ENCODE measurements around the gene MAPT. TPM values are rescaled to one million over a fixed set of nuclear protein-coding genes. Genes with fewer than 3 reads are reported as not detected.

MAPT gene
- total RNA-seq, 1 experiment from 2014 or later, result 8.3 TPM

GRCh38 chr17:45948498-45948880 lies 54.1 kb downstream of the MAPT start:
- no peaks in the 10 kb centered on the region for H3K9me3 ChIP-seq (ENCODE audit: low read depth, low read length, poor library complexity, severe bottlenecking)
- H3K27me3 ChIP-seq (replicated peaks; ENCODE audit: insufficient read depth, low read depth, low read length, poor library complexity), result no peaks in the 10 kb centered on the region
- H3K36me3 ChIP-seq (ENCODE audit: insufficient read depth, low read length, poor library complexity, severe bottlenecking), result no peaks in the 10 kb centered on the region
- DNase-seq (ENCODE audit: low spot score), result no peak
- H3K4me1 ChIP-seq (ENCODE audit: insufficient read depth, low read length, poor library complexity, severe bottlenecking), result peaks cover 5% of the 10 kb centered on the region
- POLR2A ChIA-PET (ENCODE audit: low non-redundant PET), result no interaction called here
- no TSS peak for BruUV-seq (replicated peaks)
- H3K27ac ChIP-seq (ENCODE audit: low read depth, low read length, poor library complexity, severe bottlenecking), result peak overlapping the region; percentile 57
- TF ChIP-seq CTCF (conservative IDR thresholded peaks at IDR 0.05; ENCODE audit: low read depth, low read length) (no peak), EZH2 (IDR thresholded peaks at IDR 0.05; ENCODE audit: borderline replicate concordance, low read depth, low read length, poor library complexity, severe bottlenecking) (no peak)
- no peak overlapping the region for H3K4me3 ChIP-seq (ENCODE audit: low read depth, low read length, poor library complexity, severe bottlenecking)
- intact Hi-C loops (cut with micrococcal nuclease; ENCODE audit: unreplicated experiment), result loop anchor here (5.0 kb wide), 1 partner anchor 51 kb away; no protein-coding TSS in a partner anchor
- CTCF ChIA-PET, result interaction anchor here (1.1 kb wide), 1 partner anchor 54 kb away, joined by 4 read pairs; the partner anchor contains the start of gene MAPT

GRCh38 chr17:45948881-45949624 lies 54.7 kb downstream of the MAPT start:
- peak overlapping the region; percentile 57 for H3K27ac ChIP-seq (ENCODE audit: low read depth, low read length, poor library complexity, severe bottlenecking)
- BruUV-seq (replicated peaks), result no TSS peak
- intact Hi-C loops (cut with micrococcal nuclease; ENCODE audit: unreplicated experiment), result loop anchor here (5.0 kb wide), 1 partner anchor 52 kb away; no protein-coding TSS in a partner anchor
- peaks cover 5% of the 10 kb centered on the region for H3K4me1 ChIP-seq (ENCODE audit: insufficient read depth, low read length, poor library complexity, severe bottlenecking)
- TF ChIP-seq EZH2 (IDR thresholded peaks at IDR 0.05; ENCODE audit: borderline replicate concordance, low read depth, low read length, poor library complexity, severe bottlenecking) (no peak), CTCF (conservative IDR thresholded peaks at IDR 0.05; ENCODE audit: low read depth, low read length) (peak; percentile 60)
- no peak overlapping the region for H3K4me3 ChIP-seq (ENCODE audit: low read depth, low read length, poor library complexity, severe bottlenecking)
- H3K27me3 ChIP-seq (replicated peaks; ENCODE audit: insufficient read depth, low read depth, low read length, poor library complexity), result no peaks in the 10 kb centered on the region
- CTCF ChIA-PET, result interaction anchor here (0.6 to 1.1 kb wide), 2 partner anchors 13 to 55 kb away, joined by 3 to 4 read pairs; partner anchors contain the start of gene MAPT
- no peaks in the 10 kb centered on the region for H3K36me3 ChIP-seq (ENCODE audit: insufficient read depth, low read length, poor library complexity, severe bottlenecking)
- no peaks in the 10 kb centered on the region for H3K9me3 ChIP-seq (ENCODE audit: low read depth, low read length, poor library complexity, severe bottlenecking)
- POLR2A ChIA-PET (ENCODE audit: low non-redundant PET), result no interaction called here
- peak; percentile 68 for DNase-seq (ENCODE audit: low spot score)

GRCh38 chr17:45949755-45950320 lies 55.5 kb downstream of the MAPT start:
- DNase-seq (ENCODE audit: low spot score), result no peak
- Histone ChIP-seq H3K36me3 (ENCODE audit: insufficient read depth, low read length, poor library complexity, severe bottlenecking) (no peaks in the 10 kb centered on the region), H3K4me3 (ENCODE audit: low read depth, low read length, poor library complexity, severe bottlenecking) (no peak overlapping the region), H3K27ac (ENCODE audit: low read depth, low read length, poor library complexity, severe bottlenecking) (no peak overlapping the region), H3K9me3 (ENCODE audit: low read depth, low read length, poor library complexity, severe bottlenecking) (no peaks in the 10 kb centered on the region), H3K27me3 (replicated peaks; ENCODE audit: insufficient read depth, low read depth, low read length, poor library complexity) (no peaks in the 10 kb centered on the region), H3K4me1 (ENCODE audit: insufficient read depth, low read length, poor library complexity, severe bottlenecking) (peaks cover 5% of the 10 kb centered on the region)
- TF ChIP-seq CTCF (conservative IDR thresholded peaks at IDR 0.05; ENCODE audit: low read depth, low read length), result no peak
- TF ChIP-seq EZH2 (IDR thresholded peaks at IDR 0.05; ENCODE audit: borderline replicate concordance, low read depth, low read length, poor library complexity, severe bottlenecking), result no peak
- no TSS peak for BruUV-seq (replicated peaks)
- intact Hi-C loops (cut with micrococcal nuclease; ENCODE audit: unreplicated experiment), result loop anchor here (5.0 kb wide), 1 partner anchor 53 kb away; no protein-coding TSS in a partner anchor
- POLR2A ChIA-PET (ENCODE audit: low non-redundant PET), result no interaction called here
- CTCF ChIA-PET, result interaction anchor here (0.6 to 1.1 kb wide), 2 partner anchors 14 to 55 kb away, joined by 3 to 4 read pairs; partner anchors contain the start of gene MAPT

All from A673 (cell line).